Endometrium (tissue), 2 donors: ENCODE measurements around the gene SCNN1B.

Experiments
- FAIRE-seq: peaks from 2 replicates; lab custom pipeline; 2012; peaks lifted over from hg19 to GRCh38; lab: Jason Lieb, UNC
- donor health status: control.
- donor health status: control.

Gene SCNN1B

GRCh38 chr16:23408242-23408822, 106.2 kb downstream of the SCNN1B start:
- FAIRE-seq: no peak

GRCh38 chr16:23408823-23409298, 106.8 kb downstream of the SCNN1B start:
- no peak for FAIRE-seq

- FAIRE-seq: no peak
Observed at GRCh38 chr16:23409522-23409921, 107.4 kb downstream of the SCNN1B start.

- FAIRE-seq: no peak
Observed at GRCh38 chr16:23410176-23410575, 108.1 kb downstream of the SCNN1B start.

GRCh38 chr16:23414731-23415130, 112.6 kb downstream of the SCNN1B start:
- no peak for FAIRE-seq

- no peak for FAIRE-seq
Observed at GRCh38 chr16:23416816-23417215, 114.7 kb downstream of the SCNN1B start.

GRCh38 chr16:23420011-23420410, 117.9 kb downstream of the SCNN1B start:
- FAIRE-seq: no peak

- FAIRE-seq: peak; percentile 97
Observed at GRCh38 chr16:23423496-23424049, 121.5 kb downstream of the SCNN1B start.

GRCh38 chr16:23424292-23424958, 122.3 kb downstream of the SCNN1B start:
- no peak for FAIRE-seq

GRCh38 chr16:23428351-23428750, 126.2 kb downstream of the SCNN1B start:
- FAIRE-seq: no peak
